ENCODE data around the gene MYO1C. TPM values are rescaled to one million over a fixed set of nuclear protein-coding genes. Genes with fewer than 3 reads are reported as not detected.

The MYO1C gene
- total and polyA plus RNA-seq, 4 donors = 20.8 to 42.0 (median 30.8) TPM

DNA sequence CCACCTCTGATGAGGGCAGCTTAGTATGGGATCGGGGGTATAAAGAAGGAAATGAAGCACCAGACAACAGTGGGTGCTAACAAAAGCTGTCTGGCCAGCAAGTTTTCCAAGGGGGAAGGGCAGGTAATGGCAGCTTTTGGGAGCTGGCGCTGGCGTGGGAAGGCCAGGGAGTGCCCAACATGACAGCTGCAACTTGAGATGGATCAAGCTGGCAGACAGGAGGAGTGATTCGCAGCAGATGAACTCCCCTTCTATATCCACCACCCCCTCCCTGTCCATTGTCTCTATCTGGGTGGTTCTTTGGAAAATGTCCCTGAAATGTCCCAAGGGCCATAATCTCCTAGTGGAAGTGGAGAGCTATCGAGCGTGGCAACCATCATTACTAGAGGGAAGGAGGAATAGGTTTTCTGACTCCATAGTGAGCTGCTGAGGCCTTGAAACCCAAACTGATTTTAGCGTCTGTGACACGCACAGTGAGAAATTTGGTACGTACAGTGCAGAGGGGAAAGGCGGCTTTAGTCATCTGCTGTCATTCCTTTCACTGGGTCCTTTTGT is 28.7 kb upstream of the MYO1C start:
- peaks cover 42% of the 10 kb centered on the region for H3K36me3 ChIP-seq (ENCODE audit: control insufficient read depth, insufficient read depth, low read length)
- no peak overlapping the region for H3K4me3 ChIP-seq (ENCODE audit: low read depth, low read length)
- WGBS (ENCODE audit: insufficient coverage) = 78% methylated on average over 7 of the region's 10 CpGs
- peak in 1 of 6 donors; percentile 71 for DNase-seq (ENCODE audit: low read depth in 4 of 6, low spot score in 6 of 6)
- no peak overlapping the region for H3K27ac ChIP-seq (ENCODE audit: low read depth, low read length)
- H3K9me3 ChIP-seq (ENCODE audit: control insufficient read depth, insufficient read depth, low read length) = no peaks in the 10 kb centered on the region
- H3K27me3 ChIP-seq (ENCODE audit: control insufficient read depth, insufficient read depth, low read length) = no peaks in the 10 kb centered on the region
- H3K4me1 ChIP-seq (ENCODE audit: control insufficient read depth, insufficient read depth, low read length) = peaks cover 14% of the 10 kb centered on the region

GRCh38 chr17:1519678-1520077 is 27.2 kb upstream of the MYO1C start:
- H3K36me3 ChIP-seq (ENCODE audit: control insufficient read depth, insufficient read depth, low read length) = peaks cover 35% of the 10 kb centered on the region
- H3K4me1 ChIP-seq (ENCODE audit: control insufficient read depth, insufficient read depth, low read length) = peaks cover 23% of the 10 kb centered on the region

DNA sequence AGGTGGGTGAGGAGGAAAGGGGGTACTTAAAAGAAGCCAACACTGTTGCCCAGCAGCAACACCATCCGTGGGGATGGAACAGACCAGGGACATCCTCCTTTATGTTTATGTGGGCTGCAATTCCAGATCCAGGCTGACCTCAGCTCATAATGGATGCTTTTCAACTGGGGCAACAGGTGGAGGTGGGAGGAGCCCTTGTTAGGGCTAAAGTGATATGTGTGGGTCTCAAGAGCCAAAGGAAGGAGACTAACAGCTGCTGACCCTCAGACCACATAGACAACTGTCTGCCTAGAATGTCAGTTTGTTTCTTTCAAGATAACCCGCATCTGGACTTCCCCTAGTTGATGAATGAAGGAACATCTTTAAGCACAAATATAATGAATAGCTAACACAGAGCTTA is 25.9 kb upstream of the MYO1C start:
- Histone ChIP-seq H3K4me1 (ENCODE audit: control insufficient read depth, insufficient read depth, low read length) (peaks cover 26% of the 10 kb centered on the region), H3K27me3 (ENCODE audit: control insufficient read depth, insufficient read depth, low read length) (no peaks in the 10 kb centered on the region), H3K36me3 (ENCODE audit: control insufficient read depth, insufficient read depth, low read length) (peaks cover 38% of the 10 kb centered on the region), H3K27ac (ENCODE audit: low read depth, low read length) (no peak overlapping the region), H3K9me3 (ENCODE audit: control insufficient read depth, insufficient read depth, low read length) (no peaks in the 10 kb centered on the region), H3K4me3 (ENCODE audit: low read depth, low read length) (no peak overlapping the region)
- WGBS (ENCODE audit: insufficient coverage) = 94% methylated on average over 1 of the region's 2 CpGs
- no peak for DNase-seq (ENCODE audit: low read depth in 4 of 6, low spot score in 6 of 6)

More at GRCh38 chr17:1519678-1520077, 27.2 kb upstream of the MYO1C start:
- Histone ChIP-seq H3K27me3 (ENCODE audit: control insufficient read depth, insufficient read depth, low read length) (no peaks in the 10 kb centered on the region), H3K4me3 (ENCODE audit: low read depth, low read length) (no peak overlapping the region), H3K27ac (ENCODE audit: low read depth, low read length) (no peak overlapping the region), H3K9me3 (ENCODE audit: control insufficient read depth, insufficient read depth, low read length) (no peaks in the 10 kb centered on the region)
- DNase-seq (ENCODE audit: low read depth in 4 of 6, low spot score in 6 of 6) = no peak
- 94% methylated on average over 7 of the region's 7 CpGs for WGBS (ENCODE audit: insufficient coverage)

- Histone ChIP-seq H3K36me3 (ENCODE audit: control insufficient read depth, insufficient read depth, low read length) (peaks cover 48% of the 10 kb centered on the region), H3K4me1 (ENCODE audit: control insufficient read depth, insufficient read depth, low read length) (peaks cover 42% of the 10 kb centered on the region), H3K4me3 (ENCODE audit: low read depth, low read length) (peak within 1 kb of the TSS; percentile 100), H3K27ac (ENCODE audit: low read depth, low read length) (peak within 1 kb of the TSS; percentile 92), H3K27me3 (ENCODE audit: control insufficient read depth, insufficient read depth, low read length) (no peaks in the 10 kb centered on the region), H3K9me3 (ENCODE audit: control insufficient read depth, insufficient read depth, low read length) (no peaks in the 10 kb centered on the region)
- DNase-seq (ENCODE audit: low read depth in 4 of 6, low spot score in 6 of 6) = peak; percentile 93 to 99 (median 96)
- under 1% methylated on average over 91 of the region's 91 CpGs for WGBS (ENCODE audit: insufficient coverage)
Observed at GRCh38 chr17:1516388-1517161, 24.1 kb upstream of the MYO1C start, which contains the start of gene INPP5K. INPP5K (minus strand) TSS chr17:1516612; CDS start chr17:1516499, 113 bp downstream.

DNA sequence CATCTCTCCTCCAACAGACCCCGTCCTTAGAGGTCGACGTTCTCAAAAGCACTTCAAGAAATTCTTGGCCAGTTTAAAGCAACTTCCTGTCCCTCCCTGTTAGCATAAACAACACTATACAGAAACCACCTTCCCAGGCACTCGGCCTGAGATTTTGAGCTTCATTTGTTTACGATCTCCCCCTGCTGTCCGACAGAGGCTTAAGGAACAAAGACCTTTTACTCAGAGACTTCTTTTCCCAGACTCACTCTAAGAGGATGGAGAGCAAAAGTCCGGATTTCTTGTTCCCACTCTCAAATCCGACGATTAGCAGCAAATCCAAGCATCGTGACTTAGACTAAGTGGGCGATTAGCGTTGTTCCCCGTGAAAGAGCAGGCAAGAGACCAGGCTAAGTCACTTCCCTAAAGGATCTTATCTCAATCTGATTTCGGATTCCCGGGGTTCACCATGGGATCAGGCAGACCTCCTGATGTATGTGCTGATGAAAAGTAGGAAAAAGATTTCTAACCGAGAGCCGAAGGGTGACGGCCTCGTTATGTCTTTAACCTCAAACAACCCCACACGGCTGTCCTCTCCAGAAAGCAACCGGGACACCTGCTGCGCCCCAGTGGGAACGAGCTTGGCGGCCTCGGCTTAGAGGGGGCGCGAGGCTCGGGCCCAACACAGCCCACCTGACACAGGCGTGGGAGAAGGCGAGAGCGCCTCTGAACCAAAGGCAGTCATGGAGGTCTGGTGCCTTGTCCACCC is 23.3 kb upstream of the MYO1C start:
- Histone ChIP-seq H3K4me3 (ENCODE audit: low read depth, low read length) (peak overlapping the region; percentile 78), H3K27ac (ENCODE audit: low read depth, low read length) (peak overlapping the region; percentile 90), H3K9me3 (ENCODE audit: control insufficient read depth, insufficient read depth, low read length) (no peaks in the 10 kb centered on the region), H3K27me3 (ENCODE audit: control insufficient read depth, insufficient read depth, low read length) (no peaks in the 10 kb centered on the region), H3K4me1 (ENCODE audit: control insufficient read depth, insufficient read depth, low read length) (peaks cover 45% of the 10 kb centered on the region), H3K36me3 (ENCODE audit: control insufficient read depth, insufficient read depth, low read length) (peaks cover 50% of the 10 kb centered on the region)
- DNase-seq (ENCODE audit: low read depth in 4 of 6, low spot score in 6 of 6) = peak in 2 of 6 donors; percentile 80 to 81
- under 1% methylated on average over 24 of the region's 31 CpGs for WGBS (ENCODE audit: insufficient coverage)

GRCh38 chr17:1512351-1512750 is 19.9 kb upstream of the MYO1C start:
- H3K4me3 ChIP-seq (ENCODE audit: low read depth, low read length) = no peak overlapping the region
- H3K9me3 ChIP-seq (ENCODE audit: control insufficient read depth, insufficient read depth, low read length) = no peaks in the 10 kb centered on the region
- peak overlapping the region; percentile 91 for H3K27ac ChIP-seq (ENCODE audit: low read depth, low read length)
- peaks cover 58% of the 10 kb centered on the region for H3K36me3 ChIP-seq (ENCODE audit: control insufficient read depth, insufficient read depth, low read length)
- no peaks in the 10 kb centered on the region for H3K27me3 ChIP-seq (ENCODE audit: control insufficient read depth, insufficient read depth, low read length)
- DNase-seq (ENCODE audit: low read depth in 4 of 6, low spot score in 6 of 6) = no peak
- H3K4me1 ChIP-seq (ENCODE audit: control insufficient read depth, insufficient read depth, low read length) = peaks cover 38% of the 10 kb centered on the region
- 88% methylated on average over 1 of the region's 2 CpGs for WGBS (ENCODE audit: insufficient coverage)

DNA sequence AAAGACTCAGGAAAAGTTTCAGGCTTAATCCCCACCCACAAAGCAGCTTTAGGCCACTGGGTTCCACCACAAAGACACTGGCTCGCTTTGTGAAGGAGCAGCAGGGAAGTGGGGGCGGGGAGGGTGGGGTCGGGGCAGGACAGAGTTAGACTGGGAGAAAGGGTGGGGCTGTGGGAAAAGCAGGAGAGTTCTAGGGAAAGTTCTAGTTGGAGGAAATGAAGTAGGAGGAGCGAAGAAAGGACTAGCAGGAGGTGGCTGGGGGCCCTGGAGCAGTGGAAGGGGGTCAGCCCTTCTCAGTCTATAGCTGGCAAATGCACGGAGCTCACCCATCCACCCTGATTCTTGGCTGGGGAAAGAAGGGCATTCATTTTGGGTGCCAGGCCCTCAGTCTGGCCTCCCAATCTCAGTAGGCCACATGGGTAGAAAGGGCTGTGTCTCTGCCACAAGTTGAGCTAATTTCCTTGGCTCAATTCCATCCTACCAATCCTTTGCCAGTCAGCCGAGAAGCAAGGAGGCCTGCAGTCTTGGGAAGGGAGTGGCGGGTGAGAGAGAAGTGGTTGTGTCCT is 19.4 kb upstream of the MYO1C start:
- no peaks in the 10 kb centered on the region for H3K9me3 ChIP-seq (ENCODE audit: control insufficient read depth, insufficient read depth, low read length)
- DNase-seq (ENCODE audit: low read depth in 4 of 6, low spot score in 6 of 6) = peak in 1 of 6 donors; percentile 78
- peaks cover 63% of the 10 kb centered on the region for H3K36me3 ChIP-seq (ENCODE audit: control insufficient read depth, insufficient read depth, low read length)
- H3K27me3 ChIP-seq (ENCODE audit: control insufficient read depth, insufficient read depth, low read length) = no peaks in the 10 kb centered on the region
- H3K4me3 ChIP-seq (ENCODE audit: low read depth, low read length) = no peak overlapping the region
- peak overlapping the region; percentile 91 for H3K27ac ChIP-seq (ENCODE audit: low read depth, low read length)
- H3K4me1 ChIP-seq (ENCODE audit: control insufficient read depth, insufficient read depth, low read length) = peaks cover 36% of the 10 kb centered on the region
- WGBS (ENCODE audit: insufficient coverage) = 83% methylated on average over 3 of the region's 7 CpGs

DNA sequence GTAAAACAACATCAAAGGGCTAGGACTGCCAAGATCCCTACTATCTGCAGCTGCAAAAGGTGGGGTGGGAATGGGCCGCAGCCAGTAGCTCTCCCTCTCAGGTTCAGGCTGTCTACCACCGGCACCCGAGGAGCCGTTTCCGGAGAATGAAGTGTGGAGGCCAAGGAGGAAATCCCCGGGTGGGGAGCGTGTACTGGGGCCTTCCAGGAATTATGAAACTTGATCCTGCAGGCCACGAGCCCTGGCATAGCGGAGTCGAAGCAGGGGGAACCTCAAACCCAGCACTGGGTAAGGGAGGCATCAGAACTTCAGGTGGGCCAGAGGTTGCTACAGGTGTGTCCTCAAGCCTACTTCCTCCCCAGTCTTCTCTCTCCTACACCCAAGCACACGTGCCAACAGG is 18.8 kb upstream of the MYO1C start:
- Histone ChIP-seq H3K36me3 (ENCODE audit: control insufficient read depth, insufficient read depth, low read length) (peaks cover 69% of the 10 kb centered on the region), H3K27me3 (ENCODE audit: control insufficient read depth, insufficient read depth, low read length) (no peaks in the 10 kb centered on the region), H3K9me3 (ENCODE audit: control insufficient read depth, insufficient read depth, low read length) (no peaks in the 10 kb centered on the region), H3K4me3 (ENCODE audit: low read depth, low read length) (no peak overlapping the region), H3K27ac (ENCODE audit: low read depth, low read length) (peak overlapping the region; percentile 91), H3K4me1 (ENCODE audit: control insufficient read depth, insufficient read depth, low read length) (peaks cover 35% of the 10 kb centered on the region)
- DNase-seq (ENCODE audit: low read depth in 4 of 6, low spot score in 6 of 6) = no peak
- 91% methylated on average over 10 of the region's 11 CpGs for WGBS (ENCODE audit: insufficient coverage)

GRCh38 chr17:1509290-1509881 is 16.9 kb upstream of the MYO1C start:
- 79% methylated on average over 5 of the region's 7 CpGs for WGBS (ENCODE audit: insufficient coverage)
- Histone ChIP-seq H3K27ac (ENCODE audit: low read depth, low read length) (no peak overlapping the region), H3K4me1 (ENCODE audit: control insufficient read depth, insufficient read depth, low read length) (peaks cover 25% of the 10 kb centered on the region), H3K4me3 (ENCODE audit: low read depth, low read length) (no peak overlapping the region), H3K27me3 (ENCODE audit: control insufficient read depth, insufficient read depth, low read length) (no peaks in the 10 kb centered on the region), H3K9me3 (ENCODE audit: control insufficient read depth, insufficient read depth, low read length) (no peaks in the 10 kb centered on the region), H3K36me3 (ENCODE audit: control insufficient read depth, insufficient read depth, low read length) (peaks cover 83% of the 10 kb centered on the region)
- no peak for DNase-seq (ENCODE audit: low read depth in 4 of 6, low spot score in 6 of 6)

Measured in spinal cord (tissue), 10 donors.